IMR-90 (cell line): ENCODE measurements around the gene RPP30. TPM values are rescaled to one million over a fixed set of nuclear protein-coding genes. Genes with fewer than 3 reads are reported as not detected.

ENCODE experiments used
- ATAC-seq: fragments of 200-7000 bp; cut with Tn5 transposase; 2 replicates; pipeline ENCODE4 v1.9.1; 2020; ENCODE audit warnings: low read depth, mild to moderate bottlenecking, moderate library complexity
- BruUV-seq: library from RNA; stranded (reverse); fragments of 400-500 nt; replicated peaks from 2 replicates; lab custom pipeline; 2021; lab: Mats Ljungman, UMichigan
- CTCF ChIA-PET: fragments of 300-600 bp; formaldehyde crosslinking; extraction: SDS; loops from one replicate; lab custom pipeline; 2021; ENCODE audit warnings: antibody characterized with exemption; lab: Yijun Ruan, JAX
- POLR2A ChIA-PET: fragments of 300-600 bp; sonication (Branson Sonifier 250); formaldehyde crosslinking; loops from one replicate; lab custom pipeline; 2022; ENCODE audit warnings: antibody characterized with exemption; ENCODE audit not compliant: unreplicated experiment; lab: Charles Lee
- DNase-seq: peaks from one replicate; pipeline ENCODE4 v3.0.0; 2013
- H2AFZ ChIP-seq: replicated peaks from 2 replicates; pipeline ENCODE3; 2013; ENCODE audit warnings: low read length, mild to moderate bottlenecking; ENCODE audit not compliant: poor library complexity
- H2AK5ac ChIP-seq: 2 replicates; pipeline ENCODE4 v1.6.1; 2013; ENCODE audit warnings: low read depth, low read length, inconsistent platforms
- H2AK9ac ChIP-seq: replicated peaks from 2 replicates; pipeline ENCODE3; 2013; ENCODE audit warnings: mild to moderate bottlenecking, low read depth, low read length, moderate library complexity; ENCODE audit not compliant: poor library complexity
- H2BK120ac ChIP-seq: 2 replicates; pipeline ENCODE4 v1.6.1; 2013; ENCODE audit warnings: low read depth, low read length, inconsistent platforms
- H2BK15ac ChIP-seq: 3 replicates; pipeline ENCODE4 v1.6.1; 2013; ENCODE audit warnings: low read depth, low read length, inconsistent platforms
- H2BK20ac ChIP-seq: 2 replicates; pipeline ENCODE4 v1.6.1; 2013; ENCODE audit warnings: low read depth, mild to moderate bottlenecking, inconsistent platforms, low read length, moderate library complexity
- H2BK5ac ChIP-seq: 2 replicates; pipeline ENCODE4 v1.6.1; 2013; ENCODE audit warnings: mild to moderate bottlenecking, low read depth, low read length, inconsistent platforms; ENCODE audit not compliant: poor library complexity, severe bottlenecking
- H3K14ac ChIP-seq: replicated peaks from 2 replicates; pipeline ENCODE4 v1.6.1; 2013; ENCODE audit warnings: low read depth, low read length, inconsistent platforms
- H3K18ac ChIP-seq: 2 replicates; pipeline ENCODE4 v1.6.1; 2013; ENCODE audit warnings: low read depth, low read length, control low read depth
- H3K23ac ChIP-seq: 2 replicates; pipeline ENCODE4 v1.6.1; 2013; ENCODE audit warnings: low read depth, low read length, inconsistent platforms
- H3K27ac ChIP-seq: 2 replicates; pipeline ENCODE4 v1.5.1; 2013; ENCODE audit warnings: mild to moderate bottlenecking, control low read depth, low read length; ENCODE audit not compliant: insufficient read depth
- H3K27me3 ChIP-seq: 2 replicates; pipeline ENCODE4 v1.6.1; 2013; ENCODE audit warnings: low read length; ENCODE audit not compliant: control insufficient read depth, insufficient read depth
- H3K36me3 ChIP-seq: 2 replicates; pipeline ENCODE4 v1.6.1; 2013; ENCODE audit warnings: low read length, mixed read lengths; ENCODE audit not compliant: control insufficient read depth, insufficient read depth
- H3K4ac ChIP-seq: 2 replicates; pipeline ENCODE4 v1.6.1; 2013; ENCODE audit warnings: low read depth, low read length, inconsistent platforms
- H3K4me1 ChIP-seq: 2 replicates; pipeline ENCODE4 v1.6.1; 2013; ENCODE audit warnings: low read length, mixed read lengths; ENCODE audit not compliant: control insufficient read depth, insufficient read depth
- H3K4me2 ChIP-seq: 2 replicates; pipeline ENCODE4 v1.6.1; 2013; ENCODE audit warnings: low read depth, mild to moderate bottlenecking, control low read depth, low read length, moderate library complexity
- H3K4me3 ChIP-seq: 2 replicates; pipeline ENCODE4 v1.5.1; 2013; ENCODE audit warnings: low read depth, mild to moderate bottlenecking, control low read depth, low read length, moderate library complexity; ENCODE audit not compliant: insufficient read depth
- H3K56ac ChIP-seq: 2 replicates; pipeline ENCODE4 v1.6.1; 2013; ENCODE audit warnings: low read length, inconsistent platforms; ENCODE audit not compliant: insufficient read depth; ENCODE audit errors: extremely low read depth
- H3K79me1 ChIP-seq, 2 experiments: 2 replicates each; pipeline ENCODE4 v1.6.1; 2013; ENCODE audit warnings: low read length in 2 of 2, inconsistent platforms in 1 of 2, low read depth in 1 of 2
- H3K9ac ChIP-seq: 2 replicates; pipeline ENCODE4 v1.6.1; 2013; ENCODE audit warnings: low read depth, low read length, control low read depth
- H3K9me1 ChIP-seq: 2 replicates; pipeline ENCODE4 v1.6.1; 2013; ENCODE audit warnings: low read length, inconsistent platforms; ENCODE audit not compliant: insufficient read depth
- H3K9me3 ChIP-seq: 2 replicates; pipeline ENCODE4 v1.6.1; 2013; ENCODE audit warnings: low read length; ENCODE audit not compliant: control insufficient read depth, insufficient read depth
- H4K20me1 ChIP-seq: 2 replicates; pipeline ENCODE4 v1.6.1; 2013; ENCODE audit warnings: low read length, inconsistent platforms; ENCODE audit not compliant: insufficient read depth
- H4K5ac ChIP-seq: 2 replicates; pipeline ENCODE4 v1.6.1; 2013; ENCODE audit warnings: mild to moderate bottlenecking, low read depth, low read length, control low read depth
- H4K8ac ChIP-seq, 2 experiments: 2 replicates each; pipeline ENCODE4 v1.6.1; 2013; ENCODE audit warnings: low read depth in 2 of 2, low read length in 2 of 2, control low read depth in 1 of 2, inconsistent platforms in 1 of 2
- H4K91ac ChIP-seq: 2 replicates; pipeline ENCODE4 v1.6.1; 2013; ENCODE audit warnings: low read depth, low read length, inconsistent platforms; ENCODE audit not compliant: insufficient read depth
- CEBPB ChIP-seq: IDR thresholded peaks from 2 replicates; pipeline ENCODE4 v1.6.1; 2012; ENCODE audit warnings: low read depth, low read length, improper control_type of control experiment
- CHD1 ChIP-seq: IDR thresholded peaks from 2 replicates; pipeline ENCODE4 v1.6.1; 2012; ENCODE audit warnings: low read depth, low read length, improper control_type of control experiment
- CTCF ChIP-seq: conservative IDR thresholded peaks from 2 replicates; pipeline ENCODE4 v1.5.1; 2012; ENCODE audit warnings: mild to moderate bottlenecking, low read depth, low read length, improper control_type of control experiment
- MXI1 ChIP-seq: IDR thresholded peaks from 2 replicates; pipeline ENCODE4 v1.6.1; 2012; ENCODE audit warnings: low read depth, mild to moderate bottlenecking, low read length, moderate library complexity, borderline replicate concordance
- NFE2L2 ChIP-seq: fragments of 150-350 bp; IDR thresholded peaks from 2 replicates; pipeline ENCODE4 v1.6.1; 2016; ENCODE audit warnings: low read depth, mild to moderate bottlenecking, low read length
- RAD21 ChIP-seq: IDR thresholded peaks from 2 replicates; pipeline ENCODE4 v1.6.1; 2012; ENCODE audit warnings: low read length, improper control_type of control experiment
- WGBS, 2 experiments: methylation state at CpG; one replicate each; pipeline versions ENCODE4 v1.1.5 to v1.1.7; 2013; ENCODE audit warnings: missing lambda C conversion rate in 2 of 2; ENCODE audit not compliant: insufficient read length in 1 of 2; ENCODE audit errors: extremely low coverage in 2 of 2; 5-methylcytosine and 5-hydroxymethylcytosine counted together
- dilution Hi-C: fragments of 300-500 bp; cut with HindIII; formaldehyde crosslinking; loops from one replicate; pipeline ENCODE4 v1.14.3; 2018; ENCODE audit warnings: low sequenced_read_pairs; ENCODE audit not compliant: unreplicated experiment
- in situ Hi-C: fragments of 300-500 bp; cut with MboI; formaldehyde crosslinking; loops from 3 replicates; pipeline ENCODE4 v1.14.3; 2019; ENCODE audit warnings: low sequenced_read_pairs, inconsistent platforms, mixed read lengths
- intact Hi-C: fragments of 100-400 bp; cut with micrococcal nuclease; formaldehyde crosslinking; loops from 2 replicates; pipeline ENCODE4 v1.10.0; 2022
- polyA plus RNA-seq, 3 experiments: library from polyadenylated mRNA; depleted of rRNA; stranded (reverse); fragments of >200 nt; gene quantifications; 2 replicates each; pipeline ENCODE4 v1.2.3, GENCODE V29; 2012; ENCODE audit warnings: low replicate concordance in 1 of 3
- total RNA-seq: library from RNA; depleted of rRNA; stranded (reverse); fragments of >200 nt; gene quantifications from 2 replicates; pipeline ENCODE4 v1.2.3, GENCODE V29; 2012
- TF ChIP-seq, protein P1 (sequence below): fragments of 150-350 bp; IDR thresholded peaks from 2 replicates; pipeline ENCODE4 v1.6.1; 2017; ENCODE audit warnings: mild to moderate bottlenecking, antibody characterized with exemption, low read length, low read depth

RPP30 gene
- total and polyA plus RNA-seq, 2 of the 4 experiments (the other 2 are of a cell fraction) = 27.6 to 45.2 TPM

DNA sequence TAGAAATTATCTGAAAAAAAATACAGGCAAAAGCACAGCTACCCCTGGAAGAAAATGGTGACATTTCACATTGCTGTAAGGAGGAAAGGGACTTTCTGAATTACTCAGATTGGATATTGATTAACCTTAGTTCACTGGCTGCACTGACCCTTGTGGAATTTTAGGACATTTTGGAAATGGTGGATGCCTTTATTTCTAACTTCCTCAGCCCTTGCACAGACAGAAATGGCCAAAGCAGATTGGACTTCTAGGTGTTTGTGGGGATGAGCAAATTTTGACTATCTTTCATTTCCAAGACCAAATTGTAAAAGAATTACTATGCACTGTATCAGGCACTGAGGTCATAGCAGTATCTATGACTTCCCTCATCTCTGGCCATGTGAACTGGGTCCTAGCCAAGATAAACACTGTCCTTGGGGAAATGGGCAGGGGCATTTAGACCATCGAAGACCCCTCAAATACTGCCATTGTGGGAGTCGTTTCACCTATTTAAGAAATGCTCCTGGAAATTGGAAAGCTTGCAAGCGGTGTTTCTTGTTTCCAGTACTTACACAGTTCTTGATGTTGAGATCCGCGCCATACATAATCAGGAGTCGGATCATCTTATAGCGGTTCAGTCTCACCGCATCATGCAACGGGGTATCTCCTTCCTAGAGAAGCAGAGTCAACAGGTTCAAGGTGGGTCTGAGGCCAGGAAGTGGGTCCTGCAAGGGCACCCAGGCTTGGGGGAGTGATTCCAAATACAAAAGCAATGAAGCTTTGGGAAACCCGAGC lies 43.4 kb downstream of the RPP30 start:
- no TSS peak for BruUV-seq
- no peak overlapping the region for H2AK9ac ChIP-seq
- H3K56ac ChIP-seq = no peak overlapping the region
- H3K4me3 ChIP-seq = no peak overlapping the region
- 89% methylated on average over 9 of the region's 10 CpGs; no CpG with 5 or more reads in 1 of the 2 experiments for WGBS, 2 experiments
- H2AFZ ChIP-seq = no peak overlapping the region
- ChIA-PET POLR2A (interaction anchor here (0.7 kb wide), 1 partner anchor 139 kb away, joined by 5 read pairs; no protein-coding TSS in a partner anchor), CTCF (no interaction called here)
- H3K23ac ChIP-seq = no peak overlapping the region
- intact Hi-C loops = loop anchor here (5.0 to 10.0 kb wide), 3 partner anchors 127 to 250 kb away; no protein-coding TSS in a partner anchor
- H3K4me1 ChIP-seq = peaks cover 4% of the 10 kb centered on the region
- H3K36me3 ChIP-seq = no peaks in the 10 kb centered on the region; the same call in 1 of the 2 replicates
- TF ChIP-seq, protein P1, sequence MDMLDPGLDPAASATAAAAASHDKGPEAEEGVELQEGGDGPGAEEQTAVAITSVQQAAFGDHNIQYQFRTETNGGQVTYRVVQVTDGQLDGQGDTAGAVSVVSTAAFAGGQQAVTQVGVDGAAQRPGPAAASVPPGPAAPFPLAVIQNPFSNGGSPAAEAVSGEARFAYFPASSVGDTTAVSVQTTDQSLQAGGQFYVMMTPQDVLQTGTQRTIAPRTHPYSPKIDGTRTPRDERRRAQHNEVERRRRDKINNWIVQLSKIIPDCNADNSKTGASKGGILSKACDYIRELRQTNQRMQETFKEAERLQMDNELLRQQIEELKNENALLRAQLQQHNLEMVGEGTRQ = no peak
- TF ChIP-seq RAD21 (no peak), CEBPB (no peak), CHD1 (no peak), NFE2L2 (no peak), CTCF (no peak), MXI1 (no peak)
- H3K9me3 ChIP-seq = no peaks in the 10 kb centered on the region
- H2BK120ac ChIP-seq = 0 out of 2 replicates have a peak overlapping the region, but pooled peaks have one; percentile 21
- H2AK5ac ChIP-seq = no peak overlapping the region
- 0 out of 2 replicates have a peak overlapping the region, but pooled peaks have one; percentile 8 for H3K14ac ChIP-seq
- H2BK15ac ChIP-seq = no peak overlapping the region
- H3K4ac ChIP-seq = no peak overlapping the region; the same call in 1 of the 2 replicates
- DNase-seq (no peak), ATAC-seq (no peak)
- H3K9me1 ChIP-seq = 0 out of 2 replicates have a peak, but pooled peaks cover 3% of the 10 kb centered on the region
- dilution Hi-C loops = no loop called here
- H3K4me2 ChIP-seq = no peak overlapping the region
- H2BK5ac ChIP-seq = peak overlapping the region; percentile 11
- H4K5ac ChIP-seq = no peak overlapping the region
- H4K20me1 ChIP-seq = no peaks in the 10 kb centered on the region
- H3K18ac ChIP-seq = no peak overlapping the region
- H3K27me3 ChIP-seq = no peaks in the 10 kb centered on the region
- H2BK20ac ChIP-seq = peak overlapping the region; percentile 59
- H4K8ac ChIP-seq = no peak overlapping the region
- H3K27ac ChIP-seq = no peak overlapping the region
- in situ Hi-C loops = loop anchor here (5.0 to 25.0 kb wide), 2 partner anchors 332 to 997 kb away; partner anchors contain the start of genes BTAF1 and FGFBP3
- 0 out of 4 replicates have a peak, but pooled peaks cover 0 to 3% of the 10 kb centered on the region in 2 experiments for H3K79me1 ChIP-seq
- 0 out of 2 replicates have a peak overlapping the region, but pooled peaks have one; percentile 12 for H4K91ac ChIP-seq
- no peak overlapping the region for H3K9ac ChIP-seq
